Kidney (tissue), 14 donors: Measurements from ENCODE around the gene C1QC. TPM values are rescaled to one million over a fixed set of nuclear protein-coding genes. Genes with fewer than 3 reads are reported as not detected.

ENCODE experiments used
- DNase-seq, 5 donors: peaks; one replicate each; pipeline ENCODE4 v3.0.0-alpha.2; 2013 to 2020
- FAIRE-seq: peaks from 2 replicates; lab custom pipeline; 2012; peaks lifted over from hg19 to GRCh38; lab: Jason Lieb, UNC
- H3K27ac ChIP-seq, 2 donors: one replicate each; pipeline ENCODE4 v1.7.0; 2013; ENCODE audit warnings: low read depth in 2 of 2, low read length in 2 of 2, inconsistent platforms in 1 of 2
- H3K27me3 ChIP-seq: one replicate; pipeline ENCODE4 v1.7.1; 2013; ENCODE audit warnings: low read length, inconsistent platforms; ENCODE audit not compliant: control insufficient read depth, insufficient read depth
- H3K36me3 ChIP-seq, 3 donors: one replicate each; pipeline versions ENCODE4 v1.7.0 to v1.7.1; 2013; ENCODE audit warnings: low read length in 3 of 3, control low read depth in 1 of 3, inconsistent platforms in 1 of 3; ENCODE audit not compliant: insufficient read depth in 3 of 3, control insufficient read depth in 2 of 3
- H3K4me1 ChIP-seq, 3 donors: one replicate each; pipeline versions ENCODE4 v1.7.0 to v1.7.1; 2013; ENCODE audit warnings: low read length in 3 of 3, inconsistent platforms in 1 of 3, low read depth in 1 of 3; ENCODE audit not compliant: control insufficient read depth in 2 of 3, insufficient read depth in 2 of 3
- H3K4me3 ChIP-seq, 3 donors: one replicate each; pipeline versions ENCODE4 v1.7.0 to v1.8.1; 2013; ENCODE audit warnings: low read length in 3 of 3, control low read depth in 1 of 3, inconsistent platforms in 1 of 3
- H3K9ac ChIP-seq, 3 donors: one replicate each; pipeline versions ENCODE4 v1.7.0 to v1.7.1; 2013; ENCODE audit warnings: low read length in 3 of 3, control low read depth in 1 of 3, inconsistent platforms in 1 of 3
- H3K9me3 ChIP-seq, 3 donors: one replicate each; pipeline versions ENCODE4 v1.7.0 to v1.7.1; 2013; ENCODE audit warnings: low read length in 3 of 3, control low read depth in 1 of 3, inconsistent platforms in 1 of 3; ENCODE audit not compliant: control insufficient read depth in 2 of 3, insufficient read depth in 1 of 3
- intact Hi-C: fragments of 100-400 bp; cut with DNase I; formaldehyde crosslinking; loops from one replicate; pipeline ENCODE4 v1.11.1; 2022
- polyA plus RNA-seq: library from polyadenylated mRNA; stranded (reverse); fragments of 350-450 nt; fragmentation: Illumina TruSeq; extraction: RNeasy Lipid Tissue Mini Kit (QIAGEN cat#74804); gene quantifications from one replicate; pipeline ENCODE4 v1.2.3, GENCODE V29; 2014; ENCODE audit warnings: low read depth, low replicate concordance; ENCODE audit not compliant: insufficient read depth
- total RNA-seq: library from RNA; stranded (reverse); fragmentation: NEBNext Ultra II Directional; extraction: Animal tissue kit (Norgen Biotek cat#: 25700); gene quantifications from one replicate; pipeline ENCODE4 v1.2.1, GENCODE V29; 2021
- TF ChIP-seq, protein P1 (sequence below): IDR thresholded peaks from 3 replicates; pipeline ENCODE4 v1.5.1; 2012; ENCODE audit warnings: mild to moderate bottlenecking, moderate library complexity, borderline replicate concordance; ENCODE audit not compliant: insufficient read depth; ENCODE audit errors: extremely low read depth
- donor health status: control.
- donor health status: control.
- donor health status: control.
- donor health status: control.
- donor health status: control.
- donor health status: DM: yes; HTN: yes; CAD: no.
- donor health status: Normal renal cell carcinoma (clear cell type).

Gene C1QC
- total and polyA plus RNA-seq, 2 donors from 2014 or later, result 57.4 to 287 TPM

DNA sequence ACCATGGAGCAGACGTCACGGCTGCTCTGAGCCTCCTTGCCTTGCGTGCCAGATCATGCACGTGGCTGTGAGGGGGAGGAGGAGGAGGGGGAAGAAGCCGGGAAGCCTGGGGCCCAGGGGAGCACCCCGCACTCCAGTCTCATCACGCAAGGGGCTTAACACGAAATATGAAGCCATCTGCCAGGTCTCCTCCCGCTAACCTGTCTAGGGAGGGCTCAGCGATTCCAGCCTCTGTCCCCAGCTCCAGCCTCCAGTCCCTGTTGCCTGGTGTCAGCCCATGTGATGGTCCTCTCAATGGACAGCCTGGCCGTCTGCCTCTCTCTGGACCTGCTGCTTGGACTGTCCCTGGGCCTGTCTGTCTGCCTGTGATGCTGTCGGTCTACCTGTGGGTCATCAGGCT lies 29.5 kb upstream of the C1QC start:
- Histone ChIP-seq H3K27me3 (peaks cover 2% of the 10 kb centered on the region), H3K9me3 (no peaks in the 10 kb centered on the region)
- intact Hi-C loops, result no loop called here

GRCh38 chr1:22615886-22616285 lies 27.5 kb upstream of the C1QC start:
- H3K4me1 ChIP-seq, result no peaks in the 10 kb centered on the region
- TF ChIP-seq, protein P1, sequence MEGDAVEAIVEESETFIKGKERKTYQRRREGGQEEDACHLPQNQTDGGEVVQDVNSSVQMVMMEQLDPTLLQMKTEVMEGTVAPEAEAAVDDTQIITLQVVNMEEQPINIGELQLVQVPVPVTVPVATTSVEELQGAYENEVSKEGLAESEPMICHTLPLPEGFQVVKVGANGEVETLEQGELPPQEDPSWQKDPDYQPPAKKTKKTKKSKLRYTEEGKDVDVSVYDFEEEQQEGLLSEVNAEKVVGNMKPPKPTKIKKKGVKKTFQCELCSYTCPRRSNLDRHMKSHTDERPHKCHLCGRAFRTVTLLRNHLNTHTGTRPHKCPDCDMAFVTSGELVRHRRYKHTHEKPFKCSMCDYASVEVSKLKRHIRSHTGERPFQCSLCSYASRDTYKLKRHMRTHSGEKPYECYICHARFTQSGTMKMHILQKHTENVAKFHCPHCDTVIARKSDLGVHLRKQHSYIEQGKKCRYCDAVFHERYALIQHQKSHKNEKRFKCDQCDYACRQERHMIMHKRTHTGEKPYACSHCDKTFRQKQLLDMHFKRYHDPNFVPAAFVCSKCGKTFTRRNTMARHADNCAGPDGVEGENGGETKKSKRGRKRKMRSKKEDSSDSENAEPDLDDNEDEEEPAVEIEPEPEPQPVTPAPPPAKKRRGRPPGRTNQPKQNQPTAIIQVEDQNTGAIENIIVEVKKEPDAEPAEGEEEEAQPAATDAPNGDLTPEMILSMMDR, result no peak
- H3K9ac ChIP-seq, result no peak overlapping the region
- no peak for FAIRE-seq
- H3K36me3 ChIP-seq, result no peaks in the 10 kb centered on the region
- intact Hi-C loops, result no loop called here
- DNase-seq, result no peak
- no peak overlapping the region for H3K27ac ChIP-seq
- no peaks in the 10 kb centered on the region for H3K9me3 ChIP-seq
- H3K27me3 ChIP-seq, result peaks cover 3% of the 10 kb centered on the region
- no peak overlapping the region for H3K4me3 ChIP-seq

More for the DNA sequence above, 29.5 kb upstream of the C1QC start:
- FAIRE-seq, result no peak
- no peak overlapping the region for H3K27ac ChIP-seq
- DNase-seq, result no peak
- no peak overlapping the region for H3K9ac ChIP-seq
- TF ChIP-seq, protein P1, result no peak
- H3K4me3 ChIP-seq, result no peak overlapping the region
- H3K4me1 ChIP-seq, result no peaks in the 10 kb centered on the region
- no peaks in the 10 kb centered on the region for H3K36me3 ChIP-seq

DNA sequence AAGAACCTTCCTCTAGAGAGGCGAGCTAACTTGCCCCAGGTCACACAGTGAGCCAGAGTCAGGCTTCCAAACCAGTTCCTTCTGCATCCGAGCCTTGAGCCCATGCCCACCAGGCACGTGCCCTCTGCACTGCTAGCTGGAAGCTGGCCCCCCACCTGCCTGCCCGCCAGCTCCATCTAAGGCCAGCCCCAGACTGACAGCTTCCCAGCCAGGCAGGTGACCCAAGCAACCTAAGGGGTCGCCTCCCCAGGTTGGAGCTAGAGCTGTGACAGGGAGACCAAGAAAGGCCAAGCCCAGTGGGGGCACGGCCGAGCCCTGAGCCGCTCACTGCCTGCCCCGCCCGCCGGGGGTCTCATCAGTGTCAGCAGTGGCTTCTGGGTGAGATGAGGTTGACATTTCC lies 26.9 kb upstream of the C1QC start:
- Histone ChIP-seq H3K4me3 (no peak overlapping the region), H3K36me3 (no peaks in the 10 kb centered on the region), H3K9me3 (no peaks in the 10 kb centered on the region), H3K27ac (no peak overlapping the region), H3K9ac (no peak overlapping the region), H3K27me3 (peaks cover 3% of the 10 kb centered on the region), H3K4me1 (no peaks in the 10 kb centered on the region)
- FAIRE-seq (no peak), DNase-seq (no peak)
- TF ChIP-seq, protein P1, result no peak
- intact Hi-C loops, result no loop called here

DNA sequence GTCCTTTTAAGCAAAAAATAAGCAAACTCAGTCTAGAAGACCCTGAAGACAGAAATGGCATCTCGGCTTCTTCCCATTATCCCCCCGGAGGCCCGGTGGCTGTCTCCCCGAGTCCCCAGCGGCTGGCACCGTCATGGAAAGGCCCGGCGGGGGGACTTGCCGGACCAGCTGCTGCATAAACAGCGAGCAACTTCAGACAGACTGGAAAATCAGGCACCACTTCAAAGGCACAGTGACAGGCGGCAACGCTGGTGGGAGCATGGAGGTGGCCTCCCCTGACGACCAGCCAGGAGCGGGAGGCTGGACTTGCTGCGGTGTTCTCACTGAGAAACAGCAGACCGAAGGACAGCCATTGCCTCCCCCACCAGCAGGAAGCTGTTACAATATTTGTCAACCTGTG lies 25.4 kb upstream of the C1QC start:
- DNase-seq (no peak), FAIRE-seq (no peak)
- Histone ChIP-seq H3K4me3 (no peak overlapping the region), H3K27ac (no peak overlapping the region), H3K27me3 (peaks cover 3% of the 10 kb centered on the region), H3K36me3 (no peaks in the 10 kb centered on the region), H3K4me1 (no peaks in the 10 kb centered on the region), H3K9ac (no peak overlapping the region), H3K9me3 (no peaks in the 10 kb centered on the region)
- intact Hi-C loops, result no loop called here
- TF ChIP-seq, protein P1, result no peak
